ENCODE data around the gene COPS3.

Gene COPS3

DNA sequence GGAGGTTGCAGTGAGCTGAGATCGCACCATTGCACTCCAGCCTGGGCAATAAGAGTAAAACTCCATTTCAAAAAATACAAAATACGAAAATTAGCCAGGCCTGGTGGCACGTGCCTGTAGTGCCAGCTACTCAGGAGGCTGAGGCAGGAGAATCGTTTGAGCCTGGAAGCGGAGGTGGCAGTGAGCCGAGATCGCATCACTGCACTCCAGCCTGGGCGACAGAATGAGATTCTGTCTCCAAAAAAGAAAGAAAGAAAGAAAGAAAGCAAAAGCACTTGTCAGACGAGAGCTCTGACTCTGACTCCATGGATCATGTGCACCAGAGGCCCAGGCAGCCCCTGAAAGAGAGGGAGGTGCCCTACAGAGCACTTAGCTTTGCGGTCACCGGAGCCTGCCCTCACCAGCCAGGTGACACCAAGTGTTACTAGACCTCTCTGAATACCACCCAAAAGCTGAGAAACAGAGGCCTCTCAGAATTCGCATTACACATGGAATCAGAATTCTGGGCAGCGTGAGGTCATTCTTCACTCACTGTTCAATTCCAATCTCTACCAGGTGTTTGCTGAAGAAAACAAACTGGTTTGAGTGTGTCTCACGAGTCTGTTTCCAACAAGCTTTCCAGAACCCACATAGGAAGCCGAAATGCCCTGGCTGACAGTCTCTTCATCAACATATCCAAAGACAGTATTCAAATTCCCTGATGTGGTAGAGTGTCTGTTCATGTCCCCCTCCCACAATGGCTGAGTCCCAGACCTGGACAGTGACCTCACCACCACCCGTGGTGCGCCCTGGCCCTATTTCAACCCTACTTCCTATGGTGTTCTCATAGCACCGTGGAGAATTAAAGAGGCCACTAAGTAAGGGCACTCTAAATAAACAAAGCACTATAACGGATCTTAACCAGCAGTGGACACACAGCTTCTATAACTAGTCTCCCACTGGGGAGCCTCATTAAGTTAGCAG, 45.6 kb downstream of the COPS3 start:
- DNase-seq (ENCODE audit: low spot score), result no peak
- peak overlapping the region; percentile 79 for H3K4me3 ChIP-seq

DNA sequence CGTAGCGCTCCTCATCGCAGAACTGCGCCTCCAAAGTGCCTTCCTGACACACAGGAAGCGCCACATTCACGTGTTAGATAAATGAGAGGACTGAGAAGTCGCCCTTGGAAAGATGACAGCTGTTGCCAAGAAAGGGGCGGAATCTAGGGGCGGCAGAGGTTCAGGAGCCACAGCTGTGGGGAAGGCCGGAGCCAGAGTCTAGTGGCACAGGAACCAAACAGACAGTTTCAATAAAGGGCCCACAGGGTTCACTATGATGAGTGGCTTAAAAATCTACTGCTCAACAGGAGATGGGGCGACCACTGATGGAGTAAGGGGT, 48.8 kb downstream of the COPS3 start:
- H3K27ac ChIP-seq, result no peak overlapping the region
- TF ChIP-seq, protein P1, sequence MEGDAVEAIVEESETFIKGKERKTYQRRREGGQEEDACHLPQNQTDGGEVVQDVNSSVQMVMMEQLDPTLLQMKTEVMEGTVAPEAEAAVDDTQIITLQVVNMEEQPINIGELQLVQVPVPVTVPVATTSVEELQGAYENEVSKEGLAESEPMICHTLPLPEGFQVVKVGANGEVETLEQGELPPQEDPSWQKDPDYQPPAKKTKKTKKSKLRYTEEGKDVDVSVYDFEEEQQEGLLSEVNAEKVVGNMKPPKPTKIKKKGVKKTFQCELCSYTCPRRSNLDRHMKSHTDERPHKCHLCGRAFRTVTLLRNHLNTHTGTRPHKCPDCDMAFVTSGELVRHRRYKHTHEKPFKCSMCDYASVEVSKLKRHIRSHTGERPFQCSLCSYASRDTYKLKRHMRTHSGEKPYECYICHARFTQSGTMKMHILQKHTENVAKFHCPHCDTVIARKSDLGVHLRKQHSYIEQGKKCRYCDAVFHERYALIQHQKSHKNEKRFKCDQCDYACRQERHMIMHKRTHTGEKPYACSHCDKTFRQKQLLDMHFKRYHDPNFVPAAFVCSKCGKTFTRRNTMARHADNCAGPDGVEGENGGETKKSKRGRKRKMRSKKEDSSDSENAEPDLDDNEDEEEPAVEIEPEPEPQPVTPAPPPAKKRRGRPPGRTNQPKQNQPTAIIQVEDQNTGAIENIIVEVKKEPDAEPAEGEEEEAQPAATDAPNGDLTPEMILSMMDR (IDR thresholded peaks at IDR 0.05), result no peak
- H3K4me3 ChIP-seq, result no peak overlapping the region
- DNase-seq (ENCODE audit: low spot score), result no peak

More for the DNA sequence above, 45.6 kb downstream of the COPS3 start:
- H3K27ac ChIP-seq, result peak overlapping the region; percentile 20 to 93
- TF ChIP-seq, protein P1 (IDR thresholded peaks at IDR 0.05), result no peak

DNA sequence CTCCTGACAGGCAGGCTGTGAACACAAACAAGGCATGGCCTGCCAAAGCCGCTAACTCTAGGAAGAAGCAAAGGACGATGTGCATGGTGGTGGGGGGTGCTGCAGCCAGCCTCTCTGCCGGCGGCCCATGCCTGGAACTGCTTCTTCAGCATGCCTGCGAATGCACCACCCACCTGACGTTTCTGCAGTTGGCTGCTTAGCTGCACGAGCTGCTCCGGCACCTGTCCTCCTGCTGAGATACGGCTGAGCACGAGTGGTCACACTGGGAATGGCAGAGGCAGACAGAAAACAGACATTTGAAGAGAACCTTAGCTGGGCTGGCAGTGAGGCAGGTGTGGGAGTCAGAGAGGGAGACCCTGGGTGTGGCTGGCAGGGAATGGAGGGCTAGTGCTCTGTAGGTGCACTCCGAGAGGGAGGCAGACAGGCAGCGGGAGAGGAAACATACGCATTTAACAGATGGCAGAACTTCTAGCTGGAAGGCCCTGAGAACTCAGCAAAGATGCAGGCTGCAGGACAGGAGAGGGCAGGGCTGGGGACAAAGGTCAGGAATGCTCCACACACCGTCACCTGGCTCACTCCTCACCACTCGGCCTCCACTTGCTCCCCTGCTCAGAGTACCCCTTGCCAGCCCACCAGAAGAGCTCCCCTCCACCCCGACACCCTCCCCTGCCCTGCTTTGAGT, 49.3 kb downstream of the COPS3 start:
- TF ChIP-seq, protein P1 (IDR thresholded peaks at IDR 0.05), result no peak

GRCh38 chr17:17229416-17230384, 51.3 kb downstream of the COPS3 start:
- TF ChIP-seq, protein P1 (IDR thresholded peaks at IDR 0.05), result no peak
- Histone ChIP-seq H3K4me3 (no peak overlapping the region), H3K27ac (no peak overlapping the region)
- no peak for DNase-seq (ENCODE audit: low spot score)

More for the DNA sequence above, 49.3 kb downstream of the COPS3 start:
- Histone ChIP-seq H3K4me3 (no peak overlapping the region), H3K27ac (no peak overlapping the region)
- no peak for DNase-seq (ENCODE audit: low spot score)

GRCh38 chr17:17228521-17229279, 52.3 kb downstream of the COPS3 start:
- no peak for DNase-seq (ENCODE audit: low spot score)
- Histone ChIP-seq H3K27ac (peak overlapping the region in 1 of 2 donors; percentile 37), H3K4me3 (no peak overlapping the region)
- TF ChIP-seq, protein P1 (IDR thresholded peaks at IDR 0.05), result no peak

All from coronary artery (tissue), 2 donors.